GM23338 (cell line): Measurements from ENCODE around the gene TRA2A. TPM values are rescaled to one million over a fixed set of nuclear protein-coding genes. Genes with fewer than 3 reads are reported as not detected.
A peak's percentile ranks its signal among the peaks of the same experiment; 100 is the strongest.

Experiments used
- ATAC-seq: fragments of 200-7000 bp; cut with Tn5 transposase; 3 replicates; pipeline ENCODE4 v1.9.1; 2020
- DNase-seq: peaks from one replicate; pipeline ENCODE4 v3.0.0-alpha.2; 2015; ENCODE audit warnings: low spot score
- H2AFZ ChIP-seq: fragments of 200-600 bp; sonication (generic); 2 replicates; pipeline ENCODE4 v1.8.0; 2016; ENCODE audit warnings: antibody characterized with exemption, mild to moderate bottlenecking, moderate library complexity
- H3F3A ChIP-seq: fragments of 200-600 bp; sonication (generic); replicated peaks from 2 replicates; pipeline ENCODE4 v1.8.0; 2017; ENCODE audit warnings: antibody characterized with exemption, mixed run types, low read depth
- H3K27ac ChIP-seq: fragments of 200-600 bp; sonication (generic); 2 replicates; pipeline ENCODE4 v1.6.1; 2016; ENCODE audit warnings: low read depth
- H3K27me3 ChIP-seq: fragments of 200-600 bp; sonication (generic); 2 replicates; pipeline ENCODE4 v1.8.0; 2016; ENCODE audit warnings: mild to moderate bottlenecking, mixed run types, moderate library complexity; ENCODE audit not compliant: insufficient read depth
- H3K36me3 ChIP-seq: fragments of 200-600 bp; sonication (generic); 2 replicates; pipeline ENCODE4 v1.8.0; 2016; ENCODE audit warnings: mild to moderate bottlenecking; ENCODE audit not compliant: insufficient read depth
- H3K4me1 ChIP-seq: fragments of 200-600 bp; sonication (generic); 2 replicates; pipeline ENCODE4 v1.8.0; 2016; ENCODE audit warnings: mild to moderate bottlenecking, moderate library complexity; ENCODE audit not compliant: insufficient read depth
- H3K4me2 ChIP-seq: fragments of 200-600 bp; sonication (generic); 2 replicates; pipeline ENCODE4 v1.7.1; 2017; ENCODE audit warnings: mixed run types
- H3K4me3 ChIP-seq: fragments of 200-600 bp; sonication (generic); 2 replicates; pipeline ENCODE4 v1.6.1; 2016; ENCODE audit warnings: mixed run types
- H3K79me2 ChIP-seq: fragments of 200-600 bp; sonication (generic); replicated peaks from 2 replicates; pipeline ENCODE4 v1.8.0; 2017; ENCODE audit warnings: mild to moderate bottlenecking; ENCODE audit not compliant: insufficient read depth
- H3K9me2 ChIP-seq: fragments of 200-600 bp; sonication (generic); 2 replicates; pipeline ENCODE4 v1.8.0; 2017; ENCODE audit not compliant: insufficient read depth
- H4K20me1 ChIP-seq: fragments of 200-600 bp; sonication (generic); replicated peaks from 2 replicates; pipeline ENCODE4 v1.8.0; 2017; ENCODE audit warnings: mild to moderate bottlenecking; ENCODE audit not compliant: insufficient read depth
- H3K27ac Mint-ChIP-seq: 2 replicates; pipeline ENCODE4 v1.8.0; 2020; ENCODE audit warnings: inconsistent platforms, mild to moderate bottlenecking, moderate library complexity, mixed read lengths
- H3K27me3 Mint-ChIP-seq: 3 replicates; pipeline ENCODE4 v1.8.0; 2022; ENCODE audit warnings: low read depth, mild to moderate bottlenecking, moderate library complexity, mixed read lengths, inconsistent platforms; ENCODE audit not compliant: insufficient read depth, poor library complexity
- H3K36me3 Mint-ChIP-seq: 3 replicates; pipeline ENCODE4 v1.8.0; 2021; ENCODE audit warnings: low read depth, mild to moderate bottlenecking, inconsistent platforms, moderate library complexity, mixed read lengths
- H3K4me1 Mint-ChIP-seq: 3 replicates; pipeline ENCODE4 v1.8.0; 2020; ENCODE audit warnings: mild to moderate bottlenecking, inconsistent platforms, mixed read lengths
- H3K4me3 Mint-ChIP-seq: 3 replicates; pipeline ENCODE4 v1.8.0; 2021; ENCODE audit warnings: moderate library complexity, mild to moderate bottlenecking, inconsistent platforms, mixed read lengths
- H3K9me3 Mint-ChIP-seq: 3 replicates; pipeline ENCODE4 v1.8.0; 2020; ENCODE audit warnings: moderate library complexity, mild to moderate bottlenecking, inconsistent platforms, mixed read lengths
- CREB1 ChIP-seq: fragments of 250-450 bp; sonication (Bioruptor Pico); IDR thresholded peaks from 2 replicates; pipeline ENCODE4 v1.5.0; 2020; ENCODE audit warnings: low read depth, mild to moderate bottlenecking, moderate library complexity
- EZH2 ChIP-seq: fragments of 200-600 bp; sonication (generic); IDR thresholded peaks from one replicate; pipeline ENCODE4 v1.8.0; 2017; ENCODE audit warnings: antibody characterized with exemption, mild to moderate bottlenecking, low read depth; ENCODE audit not compliant: unreplicated experiment
- EZH2phosphoT487 ChIP-seq: fragments of 200-600 bp; sonication (generic); IDR thresholded peaks from one replicate; pipeline ENCODE4 v1.8.1; 2018; ENCODE audit warnings: antibody characterized with exemption; ENCODE audit not compliant: unreplicated experiment
- JUNB ChIP-seq: IDR thresholded peaks from one replicate; pipeline ENCODE4 v1.6.1; 2016; ENCODE audit warnings: antibody characterized with exemption; ENCODE audit not compliant: unreplicated experiment
- NANOG ChIP-seq: IDR thresholded peaks from 2 replicates; pipeline ENCODE4 v1.6.1; 2016; ENCODE audit warnings: antibody characterized with exemption, borderline replicate concordance
- POLR2AphosphoS5 ChIP-seq: IDR thresholded peaks from 2 replicates; pipeline ENCODE4 v1.6.1; 2016; ENCODE audit warnings: antibody characterized with exemption, low read depth
- STAT1 ChIP-seq: IDR thresholded peaks from one replicate; pipeline ENCODE4 v1.6.1; 2016; ENCODE audit warnings: antibody characterized with exemption; ENCODE audit not compliant: unreplicated experiment
- ZNF114 ChIP-seq: fragments of 250-450 bp; sonication (Bioruptor Pico); IDR thresholded peaks from 2 replicates; pipeline ENCODE4 v1.5.0; 2020; ENCODE audit warnings: mild to moderate bottlenecking, moderate library complexity
- ZNF331 ChIP-seq: fragments of 250-450 bp; sonication (Bioruptor Pico); IDR thresholded peaks from 2 replicates; pipeline ENCODE4 v1.5.0; 2020; ENCODE audit warnings: low read depth, mild to moderate bottlenecking, moderate library complexity
- polyA plus RNA-seq: library from polyadenylated mRNA; unstranded; fragments of >200 nt; fragmentation: Nextera tagmentation; extraction: Ambion mirVana; gene quantifications from 2 replicates; pipeline ENCODE4 v1.2.1, GENCODE V29; 2016
- total RNA-seq: library from RNA; depleted of rRNA; stranded (reverse); fragments of >200 nt; shearing (Covaris generic); gene quantifications from 2 replicates; pipeline ENCODE4 v1.2.3, GENCODE V29; 2014
- TF ChIP-seq, protein P1 (sequence below): fragments of 250-450 bp; sonication (Bioruptor Pico); IDR thresholded peaks from 2 replicates; pipeline ENCODE4 v1.5.0; 2020; ENCODE audit warnings: mild to moderate bottlenecking, moderate library complexity
- TF ChIP-seq, protein P2 (sequence below), 2 experiments: fragments of 200-600 bp in 1 of 2; sonication (generic) in 1 of 2; conservative IDR thresholded peaks; 2 replicates each; pipeline versions ENCODE4 v1.5.1 to v1.6.1; 2016 to 2017; ENCODE audit warnings: antibody characterized with exemption in 2 of 2, low read depth in 2 of 2, mild to moderate bottlenecking in 2 of 2, moderate library complexity in 1 of 2
- TF ChIP-seq, protein P3 (sequence below): IDR thresholded peaks from one replicate; pipeline ENCODE4 v1.6.1; 2018; ENCODE audit warnings: antibody characterized with exemption; ENCODE audit not compliant: unreplicated experiment
- TF ChIP-seq, protein P4 (sequence below): IDR thresholded peaks from 2 replicates; pipeline ENCODE4 v1.6.1; 2016; ENCODE audit warnings: antibody characterized with exemption

TRA2A gene
- total and polyA plus RNA-seq, 2 experiments from 2014 or later = 82.6 to 271 TPM

DNA sequence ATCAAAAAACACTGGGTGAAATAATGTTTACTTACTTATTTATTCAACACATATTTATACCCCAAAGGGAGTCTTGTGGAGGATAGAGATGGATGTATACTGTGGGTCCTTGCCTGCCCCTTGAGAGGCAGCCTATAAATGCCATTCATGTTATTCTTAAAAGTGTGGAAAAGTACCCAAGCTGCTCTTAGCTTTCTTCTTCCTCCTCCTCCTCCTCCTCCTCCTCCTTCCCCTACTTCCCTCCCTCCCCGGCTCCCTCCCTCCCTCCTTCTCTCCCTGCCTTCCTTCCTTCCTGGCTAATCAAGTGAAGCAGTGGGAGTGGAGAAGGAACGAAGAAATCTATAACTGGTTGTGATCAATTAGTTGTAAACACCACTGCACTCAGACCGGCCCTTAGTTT lies 40.3 kb downstream of the TRA2A start:
- peak overlapping the region; percentile 91; the same call in 2 of the 3 replicates for H3K4me3 Mint-ChIP-seq
- DNase-seq (no peak), ATAC-seq (peak; percentile 11; the same call in 2 of the 3 replicates)
- H3K36me3 ChIP-seq = no peaks in the 10 kb centered on the region
- H3K4me3 ChIP-seq = peak overlapping the region; percentile 49
- no peaks in the 10 kb centered on the region for H3K36me3 Mint-ChIP-seq
- H3K27me3 ChIP-seq = no peaks in the 10 kb centered on the region
- H3K4me1 ChIP-seq = no peaks in the 10 kb centered on the region
- no peak overlapping the region for H3K27ac ChIP-seq
- H2AFZ ChIP-seq = no peak overlapping the region
- no peaks in the 10 kb centered on the region for H3K79me2 ChIP-seq
- no peaks in the 10 kb centered on the region for H3K9me2 ChIP-seq
- H4K20me1 ChIP-seq = 0 out of 2 replicates have a peak, but pooled peaks cover 4% of the 10 kb centered on the region
- no peaks in the 10 kb centered on the region; the same call in 2 of the 3 replicates for H3K9me3 Mint-ChIP-seq
- TF ChIP-seq EZH2 (no peak), CREB1 (CRISPR knock-in tag) (no peak), ZNF331 (CRISPR knock-in tag) (no peak), ZNF114 (CRISPR knock-in tag) (no peak), JUNB (no peak), STAT1 (no peak), POLR2AphosphoS5 (no peak), EZH2phosphoT487 (no peak), NANOG (no peak)
- TF ChIP-seq, protein P1, sequence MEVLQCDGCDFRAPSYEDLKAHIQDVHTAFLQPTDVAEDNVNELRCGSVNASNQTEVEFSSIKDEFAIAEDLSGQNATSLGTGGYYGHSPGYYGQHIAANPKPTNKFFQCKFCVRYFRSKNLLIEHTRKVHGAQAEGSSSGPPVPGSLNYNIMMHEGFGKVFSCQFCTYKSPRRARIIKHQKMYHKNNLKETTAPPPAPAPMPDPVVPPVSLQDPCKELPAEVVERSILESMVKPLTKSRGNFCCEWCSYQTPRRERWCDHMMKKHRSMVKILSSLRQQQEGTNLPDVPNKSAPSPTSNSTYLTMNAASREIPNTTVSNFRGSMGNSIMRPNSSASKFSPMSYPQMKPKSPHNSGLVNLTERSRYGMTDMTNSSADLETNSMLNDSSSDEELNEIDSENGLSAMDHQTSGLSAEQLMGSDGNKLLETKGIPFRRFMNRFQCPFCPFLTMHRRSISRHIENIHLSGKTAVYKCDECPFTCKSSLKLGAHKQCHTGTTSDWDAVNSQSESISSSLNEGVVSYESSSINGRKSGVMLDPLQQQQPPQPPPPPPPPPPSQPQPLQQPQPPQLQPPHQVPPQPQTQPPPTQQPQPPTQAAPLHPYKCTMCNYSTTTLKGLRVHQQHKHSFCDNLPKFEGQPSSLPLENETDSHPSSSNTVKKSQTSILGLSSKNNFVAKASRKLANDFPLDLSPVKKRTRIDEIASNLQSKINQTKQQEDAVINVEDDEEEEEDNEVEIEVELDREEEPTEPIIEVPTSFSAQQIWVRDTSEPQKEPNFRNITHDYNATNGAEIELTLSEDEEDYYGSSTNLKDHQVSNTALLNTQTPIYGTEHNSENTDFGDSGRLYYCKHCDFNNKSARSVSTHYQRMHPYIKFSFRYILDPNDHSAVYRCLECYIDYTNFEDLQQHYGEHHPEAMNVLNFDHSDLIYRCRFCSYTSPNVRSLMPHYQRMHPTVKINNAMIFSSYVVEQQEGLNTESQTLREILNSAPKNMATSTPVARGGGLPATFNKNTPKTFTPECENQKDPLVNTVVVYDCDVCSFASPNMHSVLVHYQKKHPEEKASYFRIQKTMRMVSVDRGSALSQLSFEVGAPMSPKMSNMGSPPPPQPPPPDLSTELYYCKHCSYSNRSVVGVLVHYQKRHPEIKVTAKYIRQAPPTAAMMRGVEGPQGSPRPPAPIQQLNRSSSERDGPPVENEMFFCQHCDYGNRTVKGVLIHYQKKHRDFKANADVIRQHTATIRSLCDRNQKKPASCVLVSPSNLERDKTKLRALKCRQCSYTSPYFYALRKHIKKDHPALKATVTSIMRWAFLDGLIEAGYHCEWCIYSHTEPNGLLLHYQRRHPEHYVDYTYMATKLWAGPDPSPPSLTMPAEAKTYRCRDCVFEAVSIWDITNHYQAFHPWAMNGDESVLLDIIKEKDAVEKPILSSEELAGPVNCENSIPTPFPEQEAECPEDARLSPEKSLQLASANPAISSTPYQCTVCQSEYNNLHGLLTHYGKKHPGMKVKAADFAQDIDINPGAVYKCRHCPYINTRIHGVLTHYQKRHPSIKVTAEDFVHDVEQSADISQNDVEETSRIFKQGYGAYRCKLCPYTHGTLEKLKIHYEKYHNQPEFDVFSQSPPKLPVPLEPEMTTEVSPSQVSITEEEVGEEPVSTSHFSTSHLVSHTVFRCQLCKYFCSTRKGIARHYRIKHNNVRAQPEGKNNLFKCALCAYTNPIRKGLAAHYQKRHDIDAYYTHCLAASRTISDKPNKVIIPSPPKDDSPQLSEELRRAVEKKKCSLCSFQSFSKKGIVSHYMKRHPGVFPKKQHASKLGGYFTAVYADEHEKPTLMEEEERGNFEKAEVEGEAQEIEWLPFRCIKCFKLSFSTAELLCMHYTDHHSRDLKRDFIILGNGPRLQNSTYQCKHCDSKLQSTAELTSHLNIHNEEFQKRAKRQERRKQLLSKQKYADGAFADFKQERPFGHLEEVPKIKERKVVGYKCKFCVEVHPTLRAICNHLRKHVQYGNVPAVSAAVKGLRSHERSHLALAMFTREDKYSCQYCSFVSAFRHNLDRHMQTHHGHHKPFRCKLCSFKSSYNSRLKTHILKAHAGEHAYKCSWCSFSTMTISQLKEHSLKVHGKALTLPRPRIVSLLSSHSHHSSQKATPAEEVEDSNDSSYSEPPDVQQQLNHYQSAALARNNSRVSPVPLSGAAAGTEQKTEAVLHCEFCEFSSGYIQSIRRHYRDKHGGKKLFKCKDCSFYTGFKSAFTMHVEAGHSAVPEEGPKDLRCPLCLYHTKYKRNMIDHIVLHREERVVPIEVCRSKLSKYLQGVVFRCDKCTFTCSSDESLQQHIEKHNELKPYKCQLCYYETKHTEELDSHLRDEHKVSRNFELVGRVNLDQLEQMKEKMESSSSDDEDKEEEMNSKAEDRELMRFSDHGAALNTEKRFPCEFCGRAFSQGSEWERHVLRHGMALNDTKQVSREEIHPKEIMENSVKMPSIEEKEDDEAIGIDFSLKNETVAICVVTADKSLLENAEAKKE (CRISPR knock-in tag) = no peak
- TF ChIP-seq, protein P2, sequence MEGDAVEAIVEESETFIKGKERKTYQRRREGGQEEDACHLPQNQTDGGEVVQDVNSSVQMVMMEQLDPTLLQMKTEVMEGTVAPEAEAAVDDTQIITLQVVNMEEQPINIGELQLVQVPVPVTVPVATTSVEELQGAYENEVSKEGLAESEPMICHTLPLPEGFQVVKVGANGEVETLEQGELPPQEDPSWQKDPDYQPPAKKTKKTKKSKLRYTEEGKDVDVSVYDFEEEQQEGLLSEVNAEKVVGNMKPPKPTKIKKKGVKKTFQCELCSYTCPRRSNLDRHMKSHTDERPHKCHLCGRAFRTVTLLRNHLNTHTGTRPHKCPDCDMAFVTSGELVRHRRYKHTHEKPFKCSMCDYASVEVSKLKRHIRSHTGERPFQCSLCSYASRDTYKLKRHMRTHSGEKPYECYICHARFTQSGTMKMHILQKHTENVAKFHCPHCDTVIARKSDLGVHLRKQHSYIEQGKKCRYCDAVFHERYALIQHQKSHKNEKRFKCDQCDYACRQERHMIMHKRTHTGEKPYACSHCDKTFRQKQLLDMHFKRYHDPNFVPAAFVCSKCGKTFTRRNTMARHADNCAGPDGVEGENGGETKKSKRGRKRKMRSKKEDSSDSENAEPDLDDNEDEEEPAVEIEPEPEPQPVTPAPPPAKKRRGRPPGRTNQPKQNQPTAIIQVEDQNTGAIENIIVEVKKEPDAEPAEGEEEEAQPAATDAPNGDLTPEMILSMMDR (conservative IDR thresholded peaks at IDR 0.05; ENCODE audit: low read depth in 2 of 2) = no peak
- TF ChIP-seq, protein P3, sequence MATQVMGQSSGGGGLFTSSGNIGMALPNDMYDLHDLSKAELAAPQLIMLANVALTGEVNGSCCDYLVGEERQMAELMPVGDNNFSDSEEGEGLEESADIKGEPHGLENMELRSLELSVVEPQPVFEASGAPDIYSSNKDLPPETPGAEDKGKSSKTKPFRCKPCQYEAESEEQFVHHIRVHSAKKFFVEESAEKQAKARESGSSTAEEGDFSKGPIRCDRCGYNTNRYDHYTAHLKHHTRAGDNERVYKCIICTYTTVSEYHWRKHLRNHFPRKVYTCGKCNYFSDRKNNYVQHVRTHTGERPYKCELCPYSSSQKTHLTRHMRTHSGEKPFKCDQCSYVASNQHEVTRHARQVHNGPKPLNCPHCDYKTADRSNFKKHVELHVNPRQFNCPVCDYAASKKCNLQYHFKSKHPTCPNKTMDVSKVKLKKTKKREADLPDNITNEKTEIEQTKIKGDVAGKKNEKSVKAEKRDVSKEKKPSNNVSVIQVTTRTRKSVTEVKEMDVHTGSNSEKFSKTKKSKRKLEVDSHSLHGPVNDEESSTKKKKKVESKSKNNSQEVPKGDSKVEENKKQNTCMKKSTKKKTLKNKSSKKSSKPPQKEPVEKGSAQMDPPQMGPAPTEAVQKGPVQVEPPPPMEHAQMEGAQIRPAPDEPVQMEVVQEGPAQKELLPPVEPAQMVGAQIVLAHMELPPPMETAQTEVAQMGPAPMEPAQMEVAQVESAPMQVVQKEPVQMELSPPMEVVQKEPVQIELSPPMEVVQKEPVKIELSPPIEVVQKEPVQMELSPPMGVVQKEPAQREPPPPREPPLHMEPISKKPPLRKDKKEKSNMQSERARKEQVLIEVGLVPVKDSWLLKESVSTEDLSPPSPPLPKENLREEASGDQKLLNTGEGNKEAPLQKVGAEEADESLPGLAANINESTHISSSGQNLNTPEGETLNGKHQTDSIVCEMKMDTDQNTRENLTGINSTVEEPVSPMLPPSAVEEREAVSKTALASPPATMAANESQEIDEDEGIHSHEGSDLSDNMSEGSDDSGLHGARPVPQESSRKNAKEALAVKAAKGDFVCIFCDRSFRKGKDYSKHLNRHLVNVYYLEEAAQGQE = no peak
- TF ChIP-seq, protein P4, sequence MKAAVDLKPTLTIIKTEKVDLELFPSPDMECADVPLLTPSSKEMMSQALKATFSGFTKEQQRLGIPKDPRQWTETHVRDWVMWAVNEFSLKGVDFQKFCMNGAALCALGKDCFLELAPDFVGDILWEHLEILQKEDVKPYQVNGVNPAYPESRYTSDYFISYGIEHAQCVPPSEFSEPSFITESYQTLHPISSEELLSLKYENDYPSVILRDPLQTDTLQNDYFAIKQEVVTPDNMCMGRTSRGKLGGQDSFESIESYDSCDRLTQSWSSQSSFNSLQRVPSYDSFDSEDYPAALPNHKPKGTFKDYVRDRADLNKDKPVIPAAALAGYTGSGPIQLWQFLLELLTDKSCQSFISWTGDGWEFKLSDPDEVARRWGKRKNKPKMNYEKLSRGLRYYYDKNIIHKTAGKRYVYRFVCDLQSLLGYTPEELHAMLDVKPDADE = no peak
- peak overlapping the region; percentile 71 for H3K4me2 ChIP-seq
- peaks cover 10% of the 10 kb centered on the region for H3K4me1 Mint-ChIP-seq
- no peaks in the 10 kb centered on the region for H3F3A ChIP-seq
- H3K27ac Mint-ChIP-seq = no peak overlapping the region
- peaks cover 6% of the 10 kb centered on the region for H3K27me3 Mint-ChIP-seq
